ENCODE measurements around the gene IL18BP. TPM values are rescaled to one million over a fixed set of nuclear protein-coding genes. Genes with fewer than 3 reads are reported as not detected.

The IL18BP gene
- total RNA-seq (2022; extraction: Qiagen RNA extraction), result 3.3 to 4.9 TPM (median 4.4 TPM) in 5 replicates

DNA sequence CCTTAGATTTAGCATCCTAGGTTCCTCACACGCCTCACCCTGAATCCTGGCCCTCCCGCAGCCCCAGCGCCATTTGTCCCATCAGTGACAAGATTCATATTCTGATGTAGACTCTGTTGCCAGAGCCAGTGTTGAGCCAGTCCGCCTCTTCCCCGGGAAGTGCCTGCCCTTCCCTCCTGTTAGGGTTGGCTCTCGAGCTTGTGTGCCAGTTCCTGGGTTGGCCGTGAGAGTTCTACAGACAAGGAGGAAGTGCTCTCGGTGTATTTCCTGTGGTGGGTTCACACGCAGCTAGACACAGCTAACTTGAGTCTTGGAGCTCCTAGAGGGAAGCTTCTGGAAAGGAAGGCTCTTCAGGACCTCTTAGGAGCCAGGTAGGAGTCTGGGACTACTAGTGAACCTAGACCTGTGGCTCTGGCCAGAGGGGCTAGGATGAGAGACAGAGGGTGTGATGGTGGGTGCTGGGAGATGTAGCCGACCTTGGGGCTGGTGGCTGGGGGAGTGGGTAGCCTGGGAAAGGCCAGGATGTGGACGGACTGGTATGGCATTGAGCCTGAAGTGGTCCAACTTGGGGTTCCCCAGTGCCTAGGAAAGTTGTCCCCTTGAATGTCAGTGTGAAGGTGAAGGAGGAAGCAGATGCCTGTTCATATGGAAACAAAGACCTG is at the start of gene IL18BP:
Gene IL18BP, plus strand, starts transcription at position 261 of the 662 bp plus-strand sequence. CDS start 1,076 bp downstream, outside the sequence.

Other genes starting within 250 kb of the IL18BP start
- gene DEFB108B, start 165.7 kb upstream of the IL18BP start, total RNA-seq (2022; extraction: Qiagen RNA extraction), result not detected in 5 replicates
- not detected in 5 replicates for gene DEFB131B, start 120.5 kb upstream of the IL18BP start, total RNA-seq (2022; extraction: Qiagen RNA extraction)
- 3.0 to 4.1 TPM (median 3.4 TPM) in 5 replicates for gene XNDC1N, start 70.3 kb upstream of the IL18BP start, total RNA-seq (2022; extraction: Qiagen RNA extraction)
- 54.7 to 62.8 TPM (median 57.7 TPM) in 5 replicates for gene RNF121, start 69.9 kb upstream of the IL18BP start, total RNA-seq (2022; extraction: Qiagen RNA extraction)
- gene NUMA1, start 81.6 kb downstream of the IL18BP start, total RNA-seq (2022; extraction: Qiagen RNA extraction), result 56.5 to 77.5 TPM (median 68.6 TPM) in 5 replicates
- gene LRRC51, start 81.9 kb downstream of the IL18BP start, total RNA-seq (2022; extraction: Qiagen RNA extraction), result 6.9 to 8.8 TPM (median 7.7 TPM) in 5 replicates
- gene LAMTOR1, start 104.4 kb downstream of the IL18BP start, total RNA-seq (2022; extraction: Qiagen RNA extraction), result 113 to 163 TPM (median 144 TPM) in 5 replicates
- not detected in 5 replicates for gene TOMT, start 107.0 kb downstream of the IL18BP start, total RNA-seq (2022; extraction: Qiagen RNA extraction)
- 77.3 to 90.2 TPM (median 86.1 TPM) in 5 replicates for gene ANAPC15, start 113.8 kb downstream of the IL18BP start, total RNA-seq (2022; extraction: Qiagen RNA extraction)
- gene FOLR3, start 136.8 kb downstream of the IL18BP start, total RNA-seq (2022; extraction: Qiagen RNA extraction), result 0.13 to 0.26 TPM in 2 of 5 replicates, not detected in the others
- gene FOLR1, start 193.2 kb downstream of the IL18BP start, total RNA-seq (2022; extraction: Qiagen RNA extraction), result 0.08 to 0.13 TPM (median 0.10 TPM) in 4 of 5 replicates, not detected in the other
- not detected in 5 replicates for gene FOLR2, start 217.9 kb downstream of the IL18BP start, total RNA-seq (2022; extraction: Qiagen RNA extraction)
- gene INPPL1, start 225.9 kb downstream of the IL18BP start, total RNA-seq (2022; extraction: Qiagen RNA extraction), result 60.6 to 92.9 TPM (median 84.4 TPM) in 5 replicates
- gene PHOX2A, start 245.3 kb downstream of the IL18BP start, total RNA-seq (2022; extraction: Qiagen RNA extraction), result not detected in 5 replicates